Dermis microvascular lymphatic vessel endothelial cell (primary cell): ENCODE measurements around the gene MEF2D. TPM values are rescaled to one million over a fixed set of nuclear protein-coding genes. Genes with fewer than 3 reads are reported as not detected.
A peak's percentile ranks its signal among the peaks of the same experiment; 100 is the strongest.

Experiments used
- DNase-seq, 2 donors: peaks; one replicate each; pipeline versions ENCODE4 v3.0.0 to v3.0.0-alpha.2; 2010; ENCODE audit warnings: low read depth in 2 of 2
- total RNA-seq: library from RNA; depleted of rRNA; stranded (reverse); fragments of >200 nt; gene quantifications from 2 replicates; pipeline ENCODE4 v1.2.1, GENCODE V29; 2014

MEF2D gene
- total RNA-seq, 1 donor from 2014 or later = 4.1 TPM

DNA sequence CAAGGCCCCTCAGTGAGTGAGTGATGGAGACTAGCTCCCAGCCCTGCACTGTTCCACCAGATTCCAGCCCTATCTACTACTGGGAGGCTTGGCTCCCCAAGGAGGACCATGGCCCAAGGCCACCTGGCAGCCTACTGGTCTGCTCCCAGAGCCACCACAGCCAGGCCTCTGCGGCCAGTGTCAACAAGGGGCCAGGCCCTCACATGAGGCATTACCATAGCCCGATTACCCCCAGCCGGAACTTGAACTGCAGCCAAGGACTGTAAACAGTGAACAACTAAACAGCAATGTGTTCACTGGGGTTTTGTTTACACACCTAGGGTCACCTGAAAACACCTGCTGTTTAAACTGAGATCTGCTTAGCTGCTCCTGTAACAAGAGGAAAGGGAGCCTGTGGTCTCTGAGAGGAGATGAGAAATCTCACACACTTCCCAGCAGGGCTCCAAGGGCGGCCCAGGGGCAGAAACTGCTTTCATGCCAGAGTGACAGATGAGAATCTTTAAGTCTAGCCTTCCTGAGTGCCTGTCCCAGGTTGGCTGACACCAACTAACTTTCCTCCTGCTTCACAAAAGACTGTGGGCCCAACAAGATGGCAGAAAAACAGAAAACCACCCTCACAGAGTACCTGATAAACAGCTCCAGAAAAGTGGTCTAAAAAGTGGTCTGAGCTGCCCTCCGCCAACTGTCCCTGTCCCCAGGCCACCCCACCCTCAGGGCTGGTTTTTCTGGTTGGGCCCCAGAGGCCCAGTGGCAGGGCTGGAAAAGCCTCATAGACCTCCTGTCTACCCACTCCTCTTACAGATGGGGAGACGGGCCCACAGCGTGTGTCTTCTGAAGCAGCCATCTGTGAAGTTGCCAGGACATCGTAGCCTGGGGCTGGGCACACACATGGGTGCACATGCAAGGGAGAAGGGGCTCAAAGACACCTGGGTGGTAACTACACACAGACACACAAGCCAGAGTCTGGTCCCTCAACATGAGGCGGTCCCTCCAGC lies 28.8 kb downstream of the MEF2D start:
- peak in 1 of 2 donors; percentile 21 for DNase-seq

DNA sequence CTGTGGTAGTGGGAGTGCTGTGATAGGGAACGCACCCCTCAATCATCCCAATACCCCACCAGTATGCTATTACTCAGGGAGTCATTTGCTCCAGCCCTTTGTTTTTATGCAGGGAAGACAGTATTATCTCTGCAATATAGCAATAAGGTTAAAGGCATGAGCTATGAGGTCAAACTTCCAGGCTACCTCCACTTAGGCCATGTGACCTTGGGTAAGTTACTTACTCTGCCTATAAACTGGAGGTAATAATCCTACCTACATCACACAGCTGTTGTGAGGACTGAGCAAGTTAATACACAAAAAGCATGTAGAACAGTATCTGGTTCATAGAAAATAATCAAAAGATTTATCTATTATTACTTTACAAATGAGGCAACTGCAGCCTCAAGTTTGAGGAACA lies 30.1 kb downstream of the MEF2D start:
- DNase-seq = no peak

DNA sequence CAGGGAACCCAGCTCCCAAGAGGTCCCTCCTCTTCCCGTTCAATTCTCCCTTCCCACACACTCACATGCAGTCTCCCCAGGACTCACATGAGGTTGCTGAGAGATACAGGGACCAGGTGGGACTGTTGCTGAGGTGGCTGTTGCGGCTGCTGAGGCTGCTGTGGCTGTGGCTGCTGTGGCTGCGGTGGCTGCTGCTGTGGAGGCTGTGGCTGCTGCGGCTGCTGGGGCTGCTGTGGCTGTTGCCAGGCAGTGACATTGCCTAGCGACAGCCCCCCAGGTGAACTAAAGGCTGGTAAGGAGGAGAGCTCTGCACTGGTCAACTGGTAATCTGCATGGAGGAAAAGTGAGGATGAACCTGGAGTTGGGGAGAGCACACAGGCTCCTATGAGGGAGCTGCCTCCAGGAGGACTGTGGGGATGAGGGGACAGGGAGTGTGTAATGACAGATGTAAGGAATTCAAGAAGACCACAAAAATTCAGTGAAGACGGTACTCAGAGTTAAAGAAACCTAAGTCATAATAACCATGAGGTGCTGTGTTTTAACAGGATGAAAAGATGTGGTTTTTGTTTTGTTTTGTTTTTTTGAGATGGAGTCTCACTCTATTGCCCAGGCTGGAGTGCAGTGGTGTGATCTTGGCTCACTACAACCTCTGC lies 31.8 kb downstream of the MEF2D start:
- DNase-seq = no peak

DNA sequence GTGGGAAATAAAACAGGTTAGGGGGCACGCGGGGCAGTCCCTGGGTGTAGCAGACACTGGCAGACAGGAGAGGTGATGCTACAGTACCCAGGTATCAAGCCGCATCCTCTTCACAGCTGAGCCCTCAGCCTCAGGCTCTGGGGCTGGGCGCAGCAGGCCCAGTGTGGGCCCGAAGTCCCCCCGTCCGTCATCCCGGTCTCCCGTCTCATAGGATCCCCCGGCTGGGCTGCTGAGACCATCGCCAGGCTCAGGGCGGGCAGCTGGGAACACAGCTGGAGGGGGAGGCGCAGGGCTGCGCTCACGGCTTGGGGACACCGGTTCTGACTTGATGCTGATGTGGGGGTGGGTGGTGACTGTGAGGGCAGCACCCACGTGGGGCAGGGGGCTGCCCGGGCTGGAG lies 32.7 kb downstream of the MEF2D start:
- DNase-seq = no peak

DNA sequence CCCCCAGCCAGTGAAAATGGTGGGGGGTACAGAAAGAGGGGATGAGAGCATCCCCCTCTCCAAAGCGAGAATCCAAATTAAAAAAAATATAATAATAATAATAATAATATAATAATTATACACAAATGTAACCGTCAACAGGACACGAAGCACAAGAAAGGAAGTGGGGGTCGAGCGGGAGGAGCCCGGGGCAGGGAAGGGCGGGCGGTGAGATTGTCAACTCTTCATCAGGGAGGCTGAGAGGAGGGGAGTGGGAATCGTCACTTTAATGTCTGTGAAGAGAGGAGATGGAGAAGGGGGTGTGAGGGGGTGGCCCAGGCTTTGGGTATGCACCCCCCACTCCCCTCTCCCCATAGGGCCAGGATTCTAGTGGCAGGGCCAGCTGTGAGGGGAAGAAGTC lies 33.2 kb downstream of the MEF2D start:
- no peak for DNase-seq

DNA sequence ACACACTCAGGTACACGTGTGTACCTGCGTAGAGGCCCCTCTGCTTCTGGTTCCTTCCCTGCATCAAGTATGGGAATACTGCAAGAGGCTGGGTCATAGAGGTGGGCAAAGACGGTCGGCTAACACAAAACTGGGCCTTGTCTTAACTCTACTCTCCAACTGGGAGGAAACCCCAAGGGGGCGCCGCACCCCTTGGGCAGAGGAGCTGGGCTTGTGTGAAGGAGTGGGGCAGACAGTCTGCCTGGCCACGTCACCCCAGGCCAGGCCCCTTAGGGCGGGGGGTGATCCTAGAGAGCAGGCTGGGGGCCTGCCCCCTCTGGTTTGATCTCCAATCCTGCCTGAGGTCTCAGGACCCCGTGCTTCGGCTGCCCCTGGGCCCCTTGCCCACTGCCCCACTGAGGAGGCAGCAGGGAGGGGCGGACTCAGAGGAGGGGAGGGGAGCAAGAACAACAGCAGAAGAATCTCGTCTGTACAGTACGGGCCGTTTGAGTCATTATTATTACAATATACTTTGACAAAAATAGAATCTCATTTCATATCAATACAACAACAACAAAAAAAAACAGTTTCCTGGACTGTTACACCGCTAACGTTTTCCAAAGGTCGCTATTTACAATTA lies 34.7 kb downstream of the MEF2D start:
- peak in 1 of 2 donors; percentile 44 for DNase-seq

DNA sequence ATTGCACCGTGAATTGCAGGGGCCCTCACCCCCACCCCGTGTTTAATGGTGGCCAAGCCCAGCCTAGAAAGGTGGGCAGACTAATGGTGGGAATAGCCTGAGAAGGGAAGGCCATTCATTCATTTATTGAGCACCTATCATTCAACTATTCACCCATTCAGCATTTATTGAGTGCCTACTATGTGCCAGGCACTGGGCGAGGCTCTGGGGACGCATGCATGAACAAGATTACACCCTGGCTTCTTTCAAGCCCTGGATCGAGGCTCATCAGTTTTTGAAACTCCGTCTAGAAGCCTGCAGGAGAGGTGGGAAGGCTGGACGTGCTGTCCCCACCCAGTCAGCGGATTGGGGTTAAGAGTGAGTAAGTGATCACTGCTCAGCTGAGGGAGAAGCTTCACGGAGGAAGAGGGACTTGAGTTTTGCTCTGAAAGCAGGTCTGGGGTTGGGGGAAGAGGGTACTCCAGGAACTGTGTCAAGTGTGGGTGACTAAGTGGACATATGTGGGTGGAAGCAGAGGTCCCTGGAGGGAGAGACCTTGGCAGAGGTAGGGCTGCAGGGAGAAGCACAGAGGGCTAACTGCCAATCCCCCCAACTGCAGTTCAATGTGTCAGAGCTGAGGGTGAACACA lies 35.6 kb downstream of the MEF2D start:
- no peak for DNase-seq

DNA sequence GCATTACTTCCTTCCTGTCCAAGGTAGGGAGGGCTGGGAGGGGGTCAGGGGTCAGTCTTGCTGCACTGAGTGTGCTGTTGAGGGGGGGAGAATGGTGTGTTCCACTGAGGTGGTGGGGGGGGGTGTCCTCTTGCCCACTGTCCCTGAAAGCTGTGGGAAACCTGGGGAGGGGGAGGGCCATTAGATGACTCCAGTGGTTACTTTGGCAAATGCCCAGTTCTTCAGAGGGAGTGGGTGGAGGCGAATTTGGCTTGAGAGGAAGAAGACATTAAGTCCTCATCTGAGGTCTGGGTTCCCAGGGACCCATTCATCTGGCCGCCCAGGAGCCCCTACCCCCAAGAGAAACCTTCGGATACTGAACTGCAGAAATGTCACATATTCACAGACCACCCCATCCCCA lies 36.2 kb downstream of the MEF2D start:
- no peak for DNase-seq

DNA sequence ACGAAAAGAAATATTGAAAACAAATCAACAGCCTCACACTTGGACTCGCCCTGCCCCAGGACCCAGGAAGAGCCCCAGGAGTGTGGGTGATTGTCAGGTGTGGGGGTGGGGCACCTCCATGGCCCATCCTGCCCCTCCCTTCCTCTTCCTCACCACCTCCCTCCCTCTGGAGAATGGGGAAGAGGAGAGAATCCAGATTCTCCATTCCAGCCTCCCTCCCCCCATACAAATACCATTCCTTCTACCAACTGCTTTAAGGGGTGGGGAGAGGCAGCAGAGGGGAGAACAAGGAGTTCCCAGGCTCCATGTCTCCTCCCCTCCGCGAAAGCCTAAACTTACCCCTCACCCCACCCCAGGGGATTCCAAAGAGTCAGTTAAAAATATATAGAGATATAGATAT lies 36.7 kb downstream of the MEF2D start:
- DNase-seq = no peak

DNA sequence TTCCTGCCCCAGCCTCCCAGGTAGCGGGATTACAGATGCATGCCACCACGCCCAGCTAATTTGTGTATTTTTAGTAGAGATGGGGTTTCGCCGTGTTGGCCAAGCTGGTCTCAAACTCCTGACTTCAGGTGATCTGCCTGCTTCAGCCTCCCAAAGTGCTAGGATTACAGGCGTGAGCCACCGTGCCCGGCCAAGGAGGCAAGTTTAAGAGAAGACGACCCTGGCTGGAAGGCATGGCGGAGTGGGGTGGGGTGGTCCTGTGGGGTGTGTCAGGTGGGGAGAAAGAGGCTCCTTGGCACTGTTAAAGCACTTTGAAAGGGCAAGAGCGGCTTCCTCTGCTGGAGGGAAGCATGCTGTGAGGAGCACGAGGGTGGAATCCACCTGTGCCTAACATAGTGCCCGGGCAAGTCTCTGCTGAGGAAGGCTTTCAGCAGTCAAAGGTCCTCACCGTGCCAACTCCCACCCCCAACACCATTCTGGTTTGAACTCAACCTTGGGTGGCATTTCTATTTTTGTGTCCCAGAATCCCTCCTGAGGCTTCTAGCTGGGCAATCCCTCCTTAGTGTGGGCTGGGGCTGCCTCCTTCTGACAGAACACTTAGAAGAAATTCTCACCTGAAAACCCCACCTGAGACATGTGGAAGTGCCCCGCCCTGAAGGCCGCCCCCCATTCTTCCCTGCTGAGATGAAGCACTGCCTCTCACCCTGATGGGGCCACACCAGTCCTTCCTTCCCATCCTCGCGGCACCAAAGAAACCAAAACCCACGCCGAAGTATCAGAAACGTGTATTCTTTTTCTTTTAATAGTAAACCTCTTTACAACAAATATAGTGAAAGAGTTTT lies 37.4 kb downstream of the MEF2D start:
- no peak for DNase-seq

DNA sequence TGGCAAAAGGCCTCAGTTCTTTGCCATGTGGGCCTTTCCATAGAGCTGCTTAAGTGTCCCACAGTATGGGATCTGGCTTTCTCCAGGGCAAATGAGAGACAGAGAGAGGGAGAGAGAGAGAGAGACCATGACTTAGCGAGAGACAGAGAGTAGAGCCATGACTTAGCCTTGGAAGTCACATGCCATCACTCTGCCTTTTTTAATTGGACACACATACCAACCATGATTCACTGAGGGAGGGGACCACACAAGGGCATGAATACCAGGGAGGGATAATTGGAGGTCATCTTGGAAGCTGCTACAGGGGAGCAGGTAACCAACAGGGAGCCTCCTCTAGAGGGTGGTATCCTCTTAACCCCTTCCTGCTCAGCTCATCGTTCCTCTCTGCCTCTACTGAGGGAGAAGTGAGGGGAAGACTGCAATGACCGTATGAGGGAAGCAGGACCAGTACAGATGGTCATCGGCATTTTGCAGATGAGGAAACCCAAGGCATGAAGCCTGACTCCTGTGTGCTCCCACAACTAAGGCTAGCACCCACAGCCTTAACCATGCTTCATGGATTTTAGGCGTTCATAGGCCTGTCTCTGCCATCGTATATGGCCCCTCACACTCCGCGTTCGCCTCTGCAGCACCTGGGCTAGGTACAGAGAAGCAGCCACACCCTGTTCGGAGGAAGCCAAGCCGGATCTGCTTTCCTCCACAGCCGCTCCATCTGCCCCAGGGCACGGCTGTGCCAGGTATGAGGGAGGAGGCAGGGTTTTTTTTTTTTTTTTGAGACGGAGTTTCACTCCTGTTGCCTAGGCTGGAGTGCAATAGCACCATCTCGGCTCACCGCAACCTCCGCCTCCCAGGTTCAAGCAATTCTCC lies 38.6 kb downstream of the MEF2D start:
- DNase-seq = no peak

DNA sequence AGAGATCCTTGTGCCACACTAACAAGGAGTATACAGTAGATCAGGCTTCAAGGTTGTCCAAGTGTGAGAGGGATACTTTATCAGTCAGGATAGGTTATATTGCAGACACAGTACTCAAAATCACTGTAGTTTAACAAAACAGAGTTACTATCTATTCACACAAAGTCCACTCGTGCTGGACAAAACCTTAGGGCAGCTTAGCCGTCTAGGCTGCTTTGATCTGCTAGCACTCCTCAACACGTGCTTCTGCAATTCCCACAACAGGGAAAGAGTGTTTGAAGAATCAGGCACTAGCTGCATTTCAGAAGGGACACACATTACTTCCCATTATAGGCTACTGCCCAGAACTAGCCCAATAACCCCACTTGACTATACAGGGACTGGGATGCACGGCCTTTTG lies 39.5 kb downstream of the MEF2D start:
- DNase-seq = no peak

DNA sequence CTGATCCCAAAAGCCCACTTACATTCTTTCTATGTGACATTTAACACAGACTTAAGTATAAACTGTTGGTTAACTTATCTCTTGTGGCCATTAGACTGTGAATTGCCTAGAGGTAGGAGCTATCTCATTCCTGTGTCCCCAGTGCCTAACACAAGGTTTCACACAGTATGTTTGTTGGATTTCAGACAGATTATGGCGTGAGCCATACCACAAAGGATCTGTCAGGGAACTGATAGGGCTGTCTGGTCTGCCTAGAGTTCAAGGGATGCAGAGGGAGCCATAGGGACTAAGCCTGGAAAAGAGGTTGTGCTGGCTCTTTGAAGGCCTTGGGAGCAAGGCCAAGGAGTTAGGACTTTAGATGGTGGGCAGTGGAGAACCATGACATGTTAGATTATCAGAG lies 40.0 kb downstream of the MEF2D start:
- DNase-seq = no peak

DNA sequence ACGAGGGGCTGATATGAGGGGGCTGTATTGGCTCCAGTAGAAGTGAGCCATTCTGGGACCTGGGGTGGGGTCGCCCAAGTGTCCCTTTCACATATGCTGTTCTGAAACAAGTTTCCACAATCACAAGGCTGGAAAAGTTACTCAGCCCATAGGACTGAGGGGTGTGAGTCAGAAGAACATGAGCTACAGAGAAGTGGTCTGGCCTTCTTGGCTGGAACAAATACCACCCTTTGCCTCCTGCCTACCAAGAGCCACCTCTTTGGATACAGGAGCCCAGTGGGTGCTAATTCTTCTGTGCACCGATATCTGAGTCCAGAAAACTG lies 42.4 kb downstream of the MEF2D start:
- no peak for DNase-seq

DNA sequence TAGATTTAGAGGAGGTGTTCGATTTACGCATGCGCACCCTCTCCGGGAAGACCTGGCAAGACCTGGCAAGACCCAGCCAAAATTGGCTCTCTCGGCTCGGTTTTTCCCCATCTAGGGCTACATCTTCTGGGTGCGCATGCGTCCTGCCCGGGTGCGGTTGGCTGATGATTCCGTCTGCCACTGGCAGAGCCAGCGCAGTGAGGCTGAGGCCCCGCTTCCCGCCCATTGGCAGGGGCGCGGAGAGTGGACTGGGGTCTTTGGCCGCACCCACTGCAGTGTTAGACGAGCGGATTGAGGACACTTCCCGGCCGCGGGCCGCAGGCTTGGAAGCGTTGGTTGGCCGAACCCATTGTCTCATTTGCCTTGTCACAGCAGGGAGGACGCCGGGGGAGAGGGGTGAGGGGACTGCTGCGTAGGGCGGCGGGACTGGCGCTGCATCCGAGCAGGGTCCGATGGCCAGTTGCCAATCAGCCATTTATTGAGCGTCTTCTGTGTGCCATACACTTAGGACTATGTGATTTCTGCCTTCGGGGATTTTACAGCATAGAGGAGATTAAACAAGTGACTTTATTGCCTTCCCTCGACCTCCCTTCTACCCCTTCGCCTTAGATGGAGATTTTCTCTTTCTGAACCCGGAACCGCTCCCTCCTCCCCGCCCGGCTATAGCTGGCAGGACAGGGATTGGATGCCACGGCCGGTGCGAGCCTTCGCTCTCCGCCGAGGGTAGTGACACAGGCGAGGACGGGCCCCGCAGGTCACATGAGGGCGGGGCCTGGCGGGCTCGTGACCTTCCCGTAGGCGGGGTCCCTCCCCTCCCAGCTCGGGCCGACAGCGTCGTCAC lies 43.7 kb downstream of the MEF2D start:
- DNase-seq = peak; percentile 92 to 95

DNA sequence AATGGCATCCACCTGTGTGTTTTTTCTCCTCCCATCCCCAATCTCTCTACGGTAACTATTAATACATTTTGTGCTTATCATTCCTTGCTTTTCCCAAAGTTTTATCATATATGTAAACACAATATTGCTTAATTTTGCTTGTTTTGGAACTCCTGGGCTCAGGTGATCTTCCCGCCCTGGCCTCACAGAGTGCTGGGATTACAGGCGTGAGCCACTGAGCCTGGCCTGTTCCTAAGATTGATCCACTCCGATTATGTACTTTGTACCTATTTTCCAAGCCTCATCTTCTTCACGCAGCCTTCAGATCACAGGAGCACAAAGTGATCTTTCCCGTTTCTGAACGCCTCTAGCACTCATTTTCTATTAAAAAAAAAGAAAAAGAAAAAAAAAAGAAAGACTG lies 45.2 kb downstream of the MEF2D start:
- DNase-seq = no peak

DNA sequence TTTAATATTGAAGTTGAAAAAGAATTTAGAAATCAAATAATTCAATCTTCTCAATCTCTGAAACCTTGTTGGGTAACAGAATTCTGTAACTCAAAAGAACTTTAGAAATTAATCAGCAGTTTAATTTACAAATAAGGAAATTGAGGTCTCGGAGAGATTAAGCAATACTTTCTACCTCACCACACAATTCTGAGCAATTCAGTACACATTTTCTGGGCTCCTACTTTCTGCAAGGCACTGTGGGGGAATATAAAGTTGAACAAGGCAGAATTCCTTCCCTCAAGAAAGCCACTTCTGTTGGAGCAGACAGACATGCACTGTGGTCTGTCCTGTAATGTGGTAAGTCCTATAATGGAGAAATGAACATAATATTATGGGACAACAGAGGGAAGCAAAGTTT lies 47.7 kb downstream of the MEF2D start:
- DNase-seq = no peak

DNA sequence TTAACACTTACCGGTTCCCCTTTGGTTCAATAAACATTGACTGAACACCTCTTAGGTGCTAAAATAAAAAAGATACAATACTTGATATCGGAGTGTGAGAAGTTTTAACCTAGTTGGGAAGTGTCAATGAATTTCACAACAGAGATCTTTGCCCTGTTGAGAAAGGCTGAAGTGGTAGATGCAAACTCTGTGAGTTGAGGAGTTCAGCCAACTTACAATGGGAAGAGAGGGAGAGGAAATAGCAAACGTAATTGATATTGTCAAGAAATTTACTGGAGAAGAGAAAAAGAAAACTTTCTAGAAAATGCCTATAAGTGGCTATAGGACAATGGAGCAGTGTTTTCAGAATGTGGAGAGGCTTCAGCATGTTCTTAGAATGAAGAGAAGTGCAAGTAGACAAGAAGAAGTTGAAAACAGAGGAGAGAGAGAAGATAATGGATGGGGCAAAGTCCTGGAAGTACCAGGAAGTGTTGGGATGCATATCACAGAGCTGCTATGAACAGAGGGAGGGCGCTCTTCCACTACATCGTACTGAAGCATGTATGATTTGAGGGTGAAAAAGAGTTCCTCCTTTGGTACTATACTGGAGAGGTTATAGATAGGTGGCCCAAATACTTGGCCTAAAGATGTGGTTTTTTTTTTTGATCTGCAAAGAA lies 48.9 kb downstream of the MEF2D start:
- no peak for DNase-seq
